GM18511 (cell line): ENCODE data around the gene TTLL4.

ENCODE experiments used
- ATAC-seq: cut with Tn5 transposase; IDR thresholded peaks from one replicate; pipeline ENCODE4 v1.9.1; 2021; ENCODE audit warnings: mild to moderate bottlenecking, moderate library complexity; ENCODE audit not compliant: unreplicated experiment

The TTLL4 gene

GRCh38 chr2:218716070-218716469 is 5.4 kb downstream of the TTLL4 start:
- ATAC-seq: no peak

DNA sequence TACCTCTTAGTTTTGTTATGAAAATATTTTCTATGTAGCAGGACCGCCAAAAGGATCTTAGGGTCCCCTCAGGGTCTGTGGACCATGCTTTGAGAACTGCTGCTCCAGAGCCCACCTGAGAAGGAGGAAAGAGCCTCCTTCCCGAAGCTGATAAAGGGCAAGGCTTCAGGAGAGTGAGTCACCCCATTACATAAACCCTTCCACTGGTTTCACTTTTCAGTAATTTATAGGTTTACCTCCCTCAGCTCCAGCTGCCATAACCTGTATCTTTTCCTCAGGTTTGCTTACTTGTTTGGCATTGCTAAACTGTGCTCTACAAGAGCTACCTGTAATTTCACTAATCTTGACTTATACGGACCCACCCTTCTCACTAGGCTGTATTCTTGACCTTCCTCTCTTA is 6.6 kb downstream of the TTLL4 start:
- no peak for ATAC-seq

- no peak for ATAC-seq
These were observed 7.4 kb downstream of the TTLL4 start for GRCh38 chr2:218718058-218718457.

GRCh38 chr2:218719457-218719856 is 8.8 kb downstream of the TTLL4 start:
- ATAC-seq: no peak

- ATAC-seq: no peak
These were observed 9.7 kb downstream of the TTLL4 start for GRCh38 chr2:218720048-218721041.

GRCh38 chr2:218721488-218721887 is 10.9 kb downstream of the TTLL4 start:
- ATAC-seq: no peak

DNA sequence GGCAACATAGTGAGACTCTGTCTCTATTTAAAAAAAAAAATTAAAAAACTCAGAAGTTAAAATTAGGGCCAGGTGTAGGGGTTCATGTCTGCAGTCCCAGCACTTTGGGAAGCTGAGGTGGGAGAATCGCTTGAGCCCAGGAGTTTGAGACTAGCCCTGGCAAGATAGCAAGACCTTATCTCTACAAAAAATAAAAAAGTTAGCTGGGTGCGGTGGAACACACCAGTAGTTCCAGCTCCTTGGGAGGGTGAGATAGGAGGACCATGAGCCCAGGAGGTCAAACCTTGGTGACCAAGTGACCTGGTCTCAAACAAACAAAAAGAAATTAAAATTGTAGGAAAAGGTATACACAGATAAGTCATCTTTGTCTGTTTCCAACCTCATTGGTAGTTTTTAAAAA is 11.3 kb downstream of the TTLL4 start:
- ATAC-seq: no peak

GRCh38 chr2:218722419-218722818 is 11.8 kb downstream of the TTLL4 start:
- no peak for ATAC-seq

- no peak for ATAC-seq
These were observed 12.5 kb downstream of the TTLL4 start for GRCh38 chr2:218722876-218723785.

DNA sequence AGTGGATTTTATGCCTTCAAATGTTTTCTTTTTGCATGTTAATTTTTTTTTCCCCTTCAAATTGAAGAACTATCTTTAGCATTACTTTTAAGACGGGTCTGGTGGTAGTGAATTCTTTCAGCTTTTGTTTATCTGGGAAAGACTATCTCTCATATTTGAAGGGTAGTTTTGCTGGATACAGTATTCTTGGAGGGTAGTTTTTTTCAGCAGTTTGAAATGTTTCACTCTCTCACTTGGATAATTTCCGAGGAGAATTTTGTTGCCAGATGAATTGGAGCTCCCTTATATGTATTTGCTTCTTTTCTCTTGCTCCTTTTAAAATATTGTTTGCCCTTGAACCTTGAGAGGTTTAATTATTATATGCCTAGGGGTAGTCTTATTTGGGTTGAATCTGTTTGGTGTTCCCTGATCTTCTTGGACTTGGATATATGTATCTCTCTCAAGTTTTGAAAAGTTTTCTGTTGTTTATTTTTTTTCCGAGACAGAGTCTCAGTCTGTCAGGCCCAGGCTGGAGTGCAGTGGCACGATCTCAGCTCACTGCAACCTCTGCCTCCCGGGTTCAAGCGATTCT is 15.5 kb downstream of the TTLL4 start:
- no peak for ATAC-seq

DNA sequence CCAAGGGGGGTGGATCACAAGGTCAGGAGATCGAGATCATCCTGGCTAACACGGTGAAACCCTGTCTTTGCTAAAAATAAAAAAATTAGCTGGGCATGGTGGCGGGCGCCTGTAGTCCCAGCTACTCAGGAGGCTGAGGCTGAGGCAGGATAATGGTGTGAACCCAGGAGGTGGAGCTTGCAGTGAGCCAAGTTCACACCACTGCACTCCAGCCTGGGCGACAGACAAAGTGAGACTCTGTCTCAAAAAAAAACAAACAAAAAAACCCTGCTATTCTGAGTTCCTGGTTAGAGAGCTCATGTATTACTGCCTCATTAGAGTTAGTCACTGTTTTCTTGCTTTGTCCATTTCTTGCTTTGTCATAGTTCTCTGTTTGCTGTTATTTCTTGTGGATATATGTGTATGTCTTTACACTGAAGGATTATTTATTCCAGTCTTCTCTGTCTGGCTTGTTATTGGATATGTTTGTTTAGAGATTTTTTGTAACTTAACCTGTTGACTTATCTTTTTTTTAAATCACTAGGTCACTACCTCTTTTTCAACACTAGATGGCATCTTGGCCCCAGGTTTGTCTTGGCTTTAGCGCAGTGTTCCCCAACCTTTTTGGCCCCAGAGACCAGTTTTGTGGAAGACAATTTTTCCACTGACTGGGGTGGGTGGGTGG is 17.0 kb downstream of the TTLL4 start:
- ATAC-seq: no peak

GRCh38 chr2:218729640-218730039 is 19.0 kb downstream of the TTLL4 start:
- no peak for ATAC-seq

- ATAC-seq: no peak
These were observed 21.6 kb downstream of the TTLL4 start for GRCh38 chr2:218732052-218732760.

DNA sequence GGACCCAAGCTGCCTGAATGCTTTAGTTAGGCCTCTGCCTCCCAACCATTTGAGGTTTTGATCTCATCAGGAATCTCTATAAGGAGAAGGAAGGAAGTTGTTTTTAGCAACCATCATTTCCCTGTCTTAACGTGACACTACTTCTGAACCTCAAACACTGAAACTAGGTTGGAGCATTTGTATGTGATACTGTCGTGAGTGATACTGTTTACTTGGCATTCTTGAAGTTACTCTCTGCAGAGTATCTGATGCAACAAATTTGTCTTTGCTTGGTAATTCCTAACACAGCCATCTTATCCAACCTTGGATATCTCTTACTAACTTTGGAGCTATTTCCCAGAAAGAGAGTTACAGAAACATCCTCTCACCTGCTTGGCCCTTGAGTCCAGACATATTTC is 22.1 kb downstream of the TTLL4 start:
- no peak for ATAC-seq

- ATAC-seq: no peak
These were observed 22.8 kb downstream of the TTLL4 start for GRCh38 chr2:218733171-218734021.

DNA sequence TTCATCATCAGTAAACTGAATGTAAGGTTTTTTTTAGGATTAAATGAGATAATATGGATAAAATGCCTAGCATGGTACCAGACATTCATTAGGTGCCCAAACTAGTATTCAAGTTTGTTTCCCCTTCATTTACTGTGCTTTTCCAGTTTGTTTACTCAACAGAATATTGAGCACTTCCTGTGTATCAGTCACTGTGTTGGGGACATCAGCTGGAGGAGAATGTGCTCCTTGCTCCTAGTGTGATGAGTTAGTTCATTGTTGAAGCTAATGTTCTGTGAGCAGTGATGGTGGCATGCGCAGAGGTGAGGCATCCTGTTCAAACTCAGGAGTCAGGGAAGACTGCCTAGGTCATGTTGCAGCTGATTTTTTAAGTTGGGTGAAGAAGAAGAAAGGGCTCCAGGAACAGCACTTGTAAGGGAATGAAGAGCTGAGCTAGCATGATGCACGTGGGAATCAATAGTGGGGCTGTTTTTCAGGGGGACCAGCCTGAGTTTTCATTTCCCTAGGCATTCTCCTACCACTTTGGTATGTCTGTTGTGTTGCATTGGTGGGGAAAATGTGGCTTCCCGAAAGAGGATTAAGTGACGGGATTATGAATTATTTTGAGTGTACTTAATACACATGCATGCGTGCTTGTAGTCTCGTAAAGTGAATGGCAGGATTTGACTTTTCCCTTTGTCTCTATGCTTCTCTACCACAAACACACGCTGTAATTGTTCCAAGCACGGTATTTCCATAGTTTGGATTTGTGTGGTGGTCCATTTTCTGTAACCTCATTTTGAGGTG is 23.7 kb downstream of the TTLL4 start:
- ATAC-seq: no peak

DNA sequence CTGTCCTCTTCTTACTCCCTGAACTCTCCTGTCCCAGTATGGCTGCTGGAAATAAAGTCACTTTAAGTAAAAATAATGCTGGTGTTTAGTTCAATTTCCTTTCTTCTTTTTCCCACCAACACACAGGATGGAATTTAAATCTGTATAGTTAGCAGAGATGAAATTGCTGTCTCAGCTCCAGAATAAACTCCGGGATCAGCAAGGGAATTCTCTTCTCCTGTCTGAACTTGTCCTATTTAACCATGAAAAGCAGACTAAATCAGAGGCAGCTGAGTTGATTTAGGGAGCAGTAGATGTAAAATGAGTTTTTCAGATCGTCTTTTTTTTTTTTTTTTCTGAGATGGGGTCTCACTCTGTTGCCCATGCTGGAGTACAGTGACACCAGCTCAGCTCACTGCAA is 25.9 kb downstream of the TTLL4 start:
- ATAC-seq: no peak

GRCh38 chr2:218743068-218743467 is 32.4 kb downstream of the TTLL4 start:
- no peak for ATAC-seq
